RWPE1 (cell line): ENCODE results near the gene UBE2D2.

Source experiments
- CTCF ChIA-PET: fragments of 350-600 bp; sonication (Branson Sonifier 250); formaldehyde crosslinking; extraction: SDS; loops from one replicate; lab custom pipeline; 2021; lab: Yijun Ruan, JAX
- POLR2A ChIA-PET: fragments of 400-600 bp; formaldehyde crosslinking; extraction: SDS; loops from one replicate; lab custom pipeline; 2020; ENCODE audit warnings: antibody characterized with exemption; ENCODE audit not compliant: low non-redundant PET; lab: Yijun Ruan, JAX
- DNase-seq: peaks from one replicate; pipeline ENCODE4 v3.0.0; 2012; ENCODE audit warnings: low spot score
- H3K27ac ChIP-seq: fragments of 450-650 bp; 2 replicates; pipeline ENCODE4 v1.5.1; 2017
- CTCF ChIP-seq: fragments of 450-650 bp; conservative IDR thresholded peaks from 2 replicates; pipeline ENCODE4 v1.5.1; 2017; ENCODE audit warnings: low read depth, mild to moderate bottlenecking

The UBE2D2 gene

DNA sequence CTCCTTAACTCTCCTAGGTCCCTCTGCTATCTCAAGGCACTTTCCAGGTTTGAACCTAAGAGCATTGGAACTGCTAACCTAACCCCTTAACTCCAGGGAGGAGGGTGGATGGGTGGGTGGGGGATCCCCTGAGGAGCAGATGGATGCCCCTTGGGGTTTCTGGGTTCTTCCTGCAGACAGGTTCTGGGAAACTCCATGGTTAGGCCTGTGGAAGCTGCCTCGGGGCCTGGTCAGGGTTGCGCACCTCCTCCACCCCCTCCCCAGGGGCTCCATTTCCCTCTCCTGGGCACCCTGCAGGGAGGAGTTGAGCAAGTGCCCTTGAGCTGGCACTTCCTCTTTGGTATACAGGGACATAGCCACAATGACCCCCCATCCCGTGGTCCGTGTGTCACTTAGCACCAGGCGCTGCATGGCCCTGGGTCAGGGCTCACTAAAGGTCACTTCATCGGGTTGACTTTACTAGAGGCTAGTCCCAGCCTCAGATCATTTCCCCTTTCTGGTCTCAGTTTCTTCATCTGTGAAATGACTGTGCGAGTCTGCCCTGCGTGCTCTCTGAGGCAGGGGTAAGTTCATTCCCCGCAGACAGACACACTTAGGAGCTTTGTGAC is 103.1 kb downstream of the UBE2D2 start:
- POLR2A ChIA-PET = no interaction called here
- TF ChIP-seq CTCF = no peak
- H3K27ac ChIP-seq = 0 out of 2 replicates have a peak overlapping the region, but pooled peaks have one; percentile 94
- no peak for DNase-seq
- CTCF ChIA-PET = interaction anchor here (1.0 to 2.9 kb wide), 2 partner anchors 30 to 101 kb away, joined by 3 to 10 read pairs; no protein-coding TSS in a partner anchor

- no peak for TF ChIP-seq CTCF
- DNase-seq = no peak
- H3K27ac ChIP-seq = 0 out of 2 replicates have a peak overlapping the region, but pooled peaks have one; percentile 0
- ChIA-PET CTCF (interaction anchor here (0.6 to 2.9 kb wide), 3 partner anchors 16 to 101 kb away, joined by 3 to 10 read pairs (median 5); no protein-coding TSS in a partner anchor), POLR2A (no interaction called here)
Observed at GRCh38 chr5:139664727-139665351, 103.7 kb downstream of the UBE2D2 start.

- 0 out of 2 replicates have a peak overlapping the region, but pooled peaks have one; percentile 0 for H3K27ac ChIP-seq
- POLR2A ChIA-PET = no interaction called here
- no peak for DNase-seq
- TF ChIP-seq CTCF = no peak
- CTCF ChIA-PET = interaction anchor here (0.7 to 2.9 kb wide), 4 partner anchors 30 to 100 kb away, joined by 4 to 10 read pairs (median 6); no protein-coding TSS in a partner anchor
Observed at GRCh38 chr5:139665626-139666025, 104.5 kb downstream of the UBE2D2 start.

GRCh38 chr5:139666551-139666950 is 105.4 kb downstream of the UBE2D2 start:
- TF ChIP-seq CTCF = no peak
- ChIA-PET POLR2A (no interaction called here), CTCF (interaction anchor here (0.6 to 2.9 kb wide), 3 partner anchors 31 to 99 kb away, joined by 3 to 10 read pairs (median 7); no protein-coding TSS in a partner anchor)
- peak overlapping the region; percentile 88 for H3K27ac ChIP-seq
- DNase-seq = no peak

DNA sequence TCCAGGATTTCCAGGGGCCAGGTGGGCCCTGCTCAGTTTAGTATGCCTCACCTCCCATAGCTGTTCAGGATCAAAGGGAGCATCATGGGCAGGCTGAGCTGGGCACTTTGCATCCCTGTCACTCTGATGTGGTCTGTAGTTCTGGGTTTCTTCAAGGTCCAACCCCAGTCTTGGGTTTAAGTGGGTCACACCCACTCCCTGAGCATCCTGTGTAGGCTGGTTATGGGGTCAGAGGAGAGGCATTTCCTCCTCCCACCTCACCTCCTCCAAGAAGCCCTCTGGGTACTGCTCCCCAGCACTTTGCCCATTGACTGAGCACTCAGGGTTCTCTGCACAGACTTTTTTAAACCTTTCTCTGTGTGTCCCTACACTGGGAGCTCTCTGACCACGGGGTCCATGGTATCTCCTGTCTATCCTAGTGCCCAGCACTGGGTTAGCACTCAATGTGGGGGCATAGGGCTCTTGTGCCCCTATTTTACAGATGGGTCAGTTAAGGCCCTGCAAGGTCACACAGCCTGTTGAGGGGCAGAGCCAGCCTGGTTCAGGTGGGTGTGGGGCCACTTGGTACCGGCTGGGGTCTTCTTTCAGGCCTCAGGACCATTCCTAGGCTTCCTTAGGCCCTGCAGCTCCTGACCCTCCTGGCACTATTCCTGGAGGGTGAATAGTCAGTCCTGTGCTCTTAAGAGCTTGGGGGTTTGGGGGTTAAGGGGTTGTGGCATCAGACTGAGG is 106.0 kb downstream of the UBE2D2 start:
- no peak for DNase-seq
- CTCF ChIA-PET = interaction anchor here (0.6 to 2.0 kb wide), 5 partner anchors 34 to 111 kb away, joined by 3 to 11 read pairs (median 3); no protein-coding TSS in a partner anchor
- POLR2A ChIA-PET = no interaction called here
- no peak for TF ChIP-seq CTCF
- peak overlapping the region; percentile 88 for H3K27ac ChIP-seq

- POLR2A ChIA-PET = interaction anchor here (1.2 kb wide), 1 partner anchor 18 kb away, joined by 3 read pairs; no protein-coding TSS in a partner anchor
- no peak for DNase-seq
- no peak for TF ChIP-seq CTCF
Observed at GRCh38 chr5:139667730-139668063, 106.6 kb downstream of the UBE2D2 start.

More at GRCh38 chr5:139667730-139668063, 106.6 kb downstream of the UBE2D2 start:
- peak overlapping the region; percentile 88 for H3K27ac ChIP-seq
- CTCF ChIA-PET = interaction anchor here (0.6 to 2.0 kb wide), 4 partner anchors 34 to 112 kb away, joined by 3 to 11 read pairs (median 4); no protein-coding TSS in a partner anchor
